ENCODE measurements around the gene FRAT2.

Gene FRAT2

GRCh38 chr10:97378933-97379921 lies 44.7 kb upstream of the FRAT2 start:
- Mint-ChIP-seq H3K27ac (no peak overlapping the region), H3K4me1 (no peaks in the 10 kb centered on the region), H3K27me3 (ENCODE audit: low read depth) (no peaks in the 10 kb centered on the region), H3K4me3 (no peak overlapping the region), H3K36me3 (ENCODE audit: low read depth) (peaks cover 18% of the 10 kb centered on the region), H3K9me3 (no peaks in the 10 kb centered on the region)
- no peak for TF ChIP-seq CTCF (IDR thresholded peaks at IDR 0.05; ENCODE audit: unreplicated experiment in 3 of 3)

GRCh38 chr10:97376413-97376812 lies 41.9 kb upstream of the FRAT2 start:
- no peak overlapping the region for H3K27ac Mint-ChIP-seq
- H3K36me3 Mint-ChIP-seq (ENCODE audit: low read depth), result peaks cover 31% of the 10 kb centered on the region
- H3K27me3 Mint-ChIP-seq (ENCODE audit: low read depth), result no peaks in the 10 kb centered on the region
- no peaks in the 10 kb centered on the region for H3K4me1 Mint-ChIP-seq
- H3K4me3 Mint-ChIP-seq, result no peak overlapping the region
- H3K9me3 Mint-ChIP-seq, result no peaks in the 10 kb centered on the region
- no peak for TF ChIP-seq CTCF (IDR thresholded peaks at IDR 0.05; ENCODE audit: unreplicated experiment in 3 of 3)

GRCh38 chr10:97373456-97373855 lies 38.9 kb upstream of the FRAT2 start:
- H3K9me3 Mint-ChIP-seq, result no peaks in the 10 kb centered on the region
- H3K4me3 Mint-ChIP-seq, result no peak overlapping the region
- H3K27ac Mint-ChIP-seq, result no peak overlapping the region
- no peaks in the 10 kb centered on the region for H3K4me1 Mint-ChIP-seq
- peaks cover 34% of the 10 kb centered on the region for H3K36me3 Mint-ChIP-seq (ENCODE audit: low read depth)
- no peak for TF ChIP-seq CTCF (IDR thresholded peaks at IDR 0.05; ENCODE audit: unreplicated experiment in 3 of 3)
- no peaks in the 10 kb centered on the region for H3K27me3 Mint-ChIP-seq (ENCODE audit: low read depth)

GRCh38 chr10:97372233-97372875 lies 37.8 kb upstream of the FRAT2 start:
- no peaks in the 10 kb centered on the region for H3K4me1 Mint-ChIP-seq
- no peak overlapping the region for H3K27ac Mint-ChIP-seq
- no peak for TF ChIP-seq CTCF (IDR thresholded peaks at IDR 0.05; ENCODE audit: unreplicated experiment in 3 of 3)
- peaks cover 29% of the 10 kb centered on the region for H3K36me3 Mint-ChIP-seq (ENCODE audit: low read depth)
- no peaks in the 10 kb centered on the region for H3K9me3 Mint-ChIP-seq
- H3K4me3 Mint-ChIP-seq, result no peak overlapping the region
- H3K27me3 Mint-ChIP-seq (ENCODE audit: low read depth), result no peaks in the 10 kb centered on the region

- H3K36me3 Mint-ChIP-seq (ENCODE audit: low read depth), result peaks cover 30% of the 10 kb centered on the region
- no peak for TF ChIP-seq CTCF (IDR thresholded peaks at IDR 0.05; ENCODE audit: unreplicated experiment in 3 of 3)
- H3K4me3 Mint-ChIP-seq, result no peak overlapping the region
- H3K9me3 Mint-ChIP-seq, result no peaks in the 10 kb centered on the region
- no peaks in the 10 kb centered on the region for H3K27me3 Mint-ChIP-seq (ENCODE audit: low read depth)
- no peak overlapping the region for H3K27ac Mint-ChIP-seq
- H3K4me1 Mint-ChIP-seq, result no peaks in the 10 kb centered on the region
These were observed 37.2 kb upstream of the FRAT2 start for GRCh38 chr10:97371696-97372095.

Data from nephron (organoid).